Measurements from ENCODE around the gene DCDC2C.
A peak's percentile ranks its signal among the peaks of the same experiment; 100 is the strongest.

GRCh38 chr2:3805201-3805939 is 102.0 kb downstream of the DCDC2C start:
- TF ChIP-seq CTCF (conservative IDR thresholded peaks at IDR 0.05; ENCODE audit: low read depth, low read length), result peak; percentile 80
- TF ChIP-seq EZH2 (IDR thresholded peaks at IDR 0.05; ENCODE audit: low read length, unreplicated experiment), result no peak
- TF ChIP-seq EZH2phosphoT487 (IDR thresholded peaks at IDR 0.05; ENCODE audit: borderline replicate concordance, low read length), result no peak
